HG02870 (cell line): ENCODE measurements around the gene ZSCAN21.

Source experiments
- ATAC-seq: cut with Tn5 transposase; IDR thresholded peaks from one replicate; pipeline ENCODE4 v1.9.1; 2021; ENCODE audit warnings: mild to moderate bottlenecking, moderate library complexity; ENCODE audit not compliant: unreplicated experiment

ZSCAN21 gene

GRCh38 chr7:100024020-100024619, 25.5 kb upstream of the ZSCAN21 start:
- no peak for ATAC-seq

GRCh38 chr7:100027197-100027596, 22.4 kb upstream of the ZSCAN21 start:
- no peak for ATAC-seq

- ATAC-seq, result no peak
Observed at GRCh38 chr7:100029596-100029995, 20.0 kb upstream of the ZSCAN21 start.

- no peak for ATAC-seq
Observed at GRCh38 chr7:100033526-100033925, 16.0 kb upstream of the ZSCAN21 start.

GRCh38 chr7:100034871-100035510, 14.6 kb upstream of the ZSCAN21 start:
- ATAC-seq, result no peak

GRCh38 chr7:100035876-100036275, 13.7 kb upstream of the ZSCAN21 start:
- no peak for ATAC-seq

GRCh38 chr7:100038326-100038725, 11.2 kb upstream of the ZSCAN21 start:
- no peak for ATAC-seq

- ATAC-seq, result no peak
Observed at GRCh38 chr7:100040575-100040974, 9.0 kb upstream of the ZSCAN21 start.

GRCh38 chr7:100044718-100045117, 4.9 kb upstream of the ZSCAN21 start:
- ATAC-seq, result no peak

GRCh38 chr7:100048680-100049079, 894 bp upstream of the ZSCAN21 start:
- ATAC-seq, result no peak

- ATAC-seq, result no peak
Observed at GRCh38 chr7:100051611-100052010, 2.0 kb downstream of the ZSCAN21 start.

- no peak for ATAC-seq
Observed at GRCh38 chr7:100053215-100053614, 3.6 kb downstream of the ZSCAN21 start.

- ATAC-seq, result no peak
Observed at GRCh38 chr7:100057006-100057405, 7.4 kb downstream of the ZSCAN21 start.

- no peak for ATAC-seq
Observed at GRCh38 chr7:100059251-100059739, 9.7 kb downstream of the ZSCAN21 start.

GRCh38 chr7:100061518-100062193, 12.1 kb downstream of the ZSCAN21 start:
- ATAC-seq, result no peak

- ATAC-seq, result no peak
Observed at GRCh38 chr7:100063376-100063775, 13.8 kb downstream of the ZSCAN21 start.

GRCh38 chr7:100064162-100064561, 14.6 kb downstream of the ZSCAN21 start:
- ATAC-seq, result no peak

- no peak for ATAC-seq
Observed at GRCh38 chr7:100065452-100066186, 16.0 kb downstream of the ZSCAN21 start.

GRCh38 chr7:100066953-100067352, 17.4 kb downstream of the ZSCAN21 start:
- ATAC-seq, result no peak

GRCh38 chr7:100069991-100070390, 20.4 kb downstream of the ZSCAN21 start:
- ATAC-seq, result no peak

- ATAC-seq, result no peak
Observed at GRCh38 chr7:100071018-100071723, 21.6 kb downstream of the ZSCAN21 start.
